HG03196 (cell line): ENCODE measurements around the gene RNF19B.
"Not testable (repeated sequence)": the region's sequence is repeated elsewhere in the genome, so short reads cannot be mapped to it uniquely, and the experiment has no call there.

ENCODE experiments used
- ATAC-seq: cut with Tn5 transposase; IDR thresholded peaks from one replicate; pipeline ENCODE4 v1.9.1; 2021; ENCODE audit not compliant: unreplicated experiment

Gene RNF19B

DNA sequence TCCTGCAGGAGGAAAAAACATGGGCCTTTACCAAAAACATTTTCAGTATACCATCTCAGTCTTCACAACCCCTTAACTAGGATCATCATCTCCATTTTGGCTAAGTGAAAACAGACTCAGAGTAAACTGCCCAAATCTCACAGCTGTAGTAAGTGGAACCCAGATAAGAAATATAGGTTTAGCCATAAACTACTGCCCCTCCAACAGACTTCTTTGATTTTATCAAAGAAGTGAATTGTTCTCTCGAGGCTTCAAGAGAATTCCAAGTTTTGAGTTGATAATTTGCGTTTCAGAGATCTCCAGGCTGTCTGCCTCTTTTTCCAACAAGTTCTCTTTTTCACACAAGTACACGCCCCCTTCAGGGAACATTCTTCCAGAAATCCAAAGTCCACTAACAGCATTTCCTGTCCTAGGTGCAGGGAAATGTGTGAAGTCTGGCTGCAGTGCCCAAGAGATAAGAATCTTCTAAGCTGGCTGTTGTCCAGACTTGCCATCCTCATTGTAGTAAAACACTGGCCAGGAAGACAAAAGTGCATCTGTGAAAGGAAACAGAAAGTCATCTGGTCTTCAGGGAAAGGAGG is 30.8 kb downstream of the RNF19B start:
- ATAC-seq = no peak

- ATAC-seq = no peak
Observed at GRCh38 chr1:32931760-32932159, 32.8 kb downstream of the RNF19B start.

GRCh38 chr1:32929366-32929765 is 35.2 kb downstream of the RNF19B start:
- ATAC-seq = no peak

- ATAC-seq = no peak
Observed at GRCh38 chr1:32928715-32929114, 35.9 kb downstream of the RNF19B start.

GRCh38 chr1:32928285-32928684 is 36.3 kb downstream of the RNF19B start:
- ATAC-seq = no peak

DNA sequence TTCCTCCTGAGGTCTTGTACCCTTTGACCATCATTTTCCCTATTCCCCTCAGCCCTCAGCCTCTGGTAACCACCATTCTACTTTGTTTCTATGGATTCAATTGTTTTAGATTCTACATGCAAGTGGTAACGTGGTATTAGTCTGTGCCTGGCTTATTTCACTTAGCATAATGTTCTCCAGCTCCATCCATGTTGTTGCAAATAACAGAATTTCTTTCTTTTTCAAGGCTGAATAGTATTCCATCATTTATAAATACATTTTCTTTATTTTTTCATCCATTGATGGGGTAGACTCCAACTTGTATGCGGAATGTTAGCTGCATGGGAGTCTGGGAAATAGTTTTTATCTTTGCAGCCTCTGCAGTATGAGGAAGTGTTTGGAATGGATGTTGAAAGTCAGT is 37.2 kb downstream of the RNF19B start:
- ATAC-seq = no peak

GRCh38 chr1:32926562-32926961 is 38.0 kb downstream of the RNF19B start:
- no peak for ATAC-seq

DNA sequence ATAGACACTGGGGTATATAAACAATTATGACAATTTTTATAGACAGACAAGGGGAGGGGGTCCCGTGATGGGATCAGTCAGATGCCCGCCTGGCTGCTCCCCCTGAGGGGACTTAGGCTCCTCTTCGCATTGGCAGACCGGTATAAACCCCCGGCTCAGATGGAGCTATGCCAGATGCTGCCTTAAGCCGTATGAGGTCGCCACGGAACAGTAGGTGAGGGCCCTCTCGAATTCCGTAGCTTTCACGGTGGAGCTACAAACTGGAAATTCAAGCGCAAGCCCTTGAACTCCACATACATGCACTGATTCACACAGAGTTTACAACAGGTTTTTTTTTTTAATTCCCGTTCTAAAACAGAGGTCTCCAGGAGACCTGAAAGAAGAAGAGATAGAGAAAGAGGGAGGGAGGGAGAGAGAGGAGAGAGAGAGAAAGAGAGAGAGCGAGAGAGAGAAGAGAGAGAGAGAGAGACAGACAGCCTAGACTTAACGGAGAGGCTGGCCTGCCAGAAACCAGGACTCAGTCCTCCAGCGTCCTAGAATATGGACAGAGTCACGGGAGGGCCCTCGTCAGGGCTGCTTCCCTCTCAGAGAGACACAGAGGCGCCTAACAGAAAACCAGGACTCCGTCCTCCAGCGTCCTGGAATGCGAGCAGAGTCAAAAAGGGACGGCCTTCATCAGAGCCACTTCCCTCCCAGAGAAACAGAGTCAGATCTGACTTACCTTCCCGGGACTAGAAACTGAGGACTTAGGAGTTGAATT is 39.0 kb downstream of the RNF19B start:
- ATAC-seq = no peak

GRCh38 chr1:32924881-32925344 is 39.7 kb downstream of the RNF19B start:
- ATAC-seq = no peak

DNA sequence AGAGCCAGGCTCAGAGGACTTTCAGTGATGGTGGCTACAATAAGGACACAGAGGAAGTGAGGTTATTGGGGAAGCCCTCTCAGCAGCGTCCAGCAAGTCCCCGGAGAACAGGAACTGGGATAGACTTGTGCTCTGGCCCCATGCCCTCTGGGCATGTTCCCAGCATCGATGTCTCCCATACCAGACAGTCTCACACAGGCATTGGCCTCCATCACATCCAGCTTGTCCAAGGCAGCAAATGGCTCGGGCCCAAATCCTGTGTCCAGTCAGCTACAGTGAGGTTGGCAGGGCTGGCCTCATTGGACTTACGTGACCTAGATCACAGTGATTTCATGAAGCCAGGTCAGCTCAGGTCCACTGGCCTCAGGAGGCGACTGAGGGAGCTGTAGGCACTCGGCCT is 43.8 kb downstream of the RNF19B start:
- ATAC-seq = no peak

DNA sequence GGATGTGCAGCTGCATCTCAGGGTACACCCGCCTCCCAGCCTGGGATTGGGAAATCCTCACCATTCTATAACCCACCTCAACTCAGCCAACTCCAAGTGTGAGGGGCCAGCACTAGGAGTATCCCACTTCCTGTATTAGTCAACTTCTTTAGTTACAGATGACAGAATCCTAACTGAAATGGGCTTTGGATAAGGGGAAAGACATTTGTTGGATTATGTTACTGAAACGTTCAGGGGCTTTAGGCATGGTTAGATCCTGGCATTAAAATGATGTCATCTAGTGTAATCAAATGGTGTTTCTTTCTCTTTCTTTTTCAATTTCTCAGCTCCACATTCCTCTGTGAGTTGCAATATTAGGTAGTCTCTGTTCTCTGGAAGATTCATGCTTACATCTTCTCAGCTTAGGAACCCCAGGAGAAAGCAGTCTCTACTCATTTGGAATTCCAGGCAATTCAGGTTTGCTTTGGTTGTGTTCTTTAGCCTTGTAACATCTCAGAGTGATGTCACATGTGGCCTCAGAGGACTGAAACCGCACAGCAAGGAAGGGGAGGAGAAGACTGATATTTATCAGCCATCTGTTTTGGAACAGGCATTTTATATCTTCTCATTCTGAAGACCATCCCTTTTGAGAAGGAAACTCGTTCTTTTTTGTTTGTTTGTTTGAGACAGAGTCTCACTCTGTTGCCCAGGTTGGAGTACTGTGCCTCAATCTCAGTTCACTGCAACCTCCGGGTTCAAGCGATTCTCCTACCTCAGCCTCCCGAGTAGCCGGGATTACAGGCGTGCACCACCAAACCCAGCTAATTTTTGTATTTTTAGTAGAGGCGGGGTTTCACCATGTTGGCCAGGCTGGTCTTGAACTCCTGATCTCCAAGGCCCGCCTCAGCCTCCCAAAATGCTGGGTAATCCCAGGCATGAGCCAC is 44.5 kb downstream of the RNF19B start:
- ATAC-seq = no peak

DNA sequence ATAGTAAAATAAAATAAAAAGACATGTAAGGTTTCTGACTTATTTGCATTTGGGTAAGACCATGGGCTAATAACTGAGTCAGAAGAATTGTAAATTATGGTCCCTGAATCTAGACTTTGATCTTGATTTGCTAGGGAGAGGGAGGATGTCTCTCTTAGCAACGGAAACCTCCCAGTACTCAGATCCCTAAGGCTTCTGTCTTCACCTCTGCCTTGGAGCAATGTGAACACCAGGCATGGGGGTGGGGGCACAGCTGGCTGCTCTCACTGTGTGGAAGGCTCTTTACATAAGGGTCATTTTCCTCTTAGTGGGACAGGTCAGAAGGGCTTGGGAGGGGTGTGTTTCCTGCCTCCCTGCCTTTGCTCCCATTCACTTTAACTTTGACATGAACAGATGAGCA is 46.4 kb downstream of the RNF19B start:
- ATAC-seq = no peak

- no peak for ATAC-seq
Observed at GRCh38 chr1:32917521-32917920, 47.1 kb downstream of the RNF19B start.

DNA sequence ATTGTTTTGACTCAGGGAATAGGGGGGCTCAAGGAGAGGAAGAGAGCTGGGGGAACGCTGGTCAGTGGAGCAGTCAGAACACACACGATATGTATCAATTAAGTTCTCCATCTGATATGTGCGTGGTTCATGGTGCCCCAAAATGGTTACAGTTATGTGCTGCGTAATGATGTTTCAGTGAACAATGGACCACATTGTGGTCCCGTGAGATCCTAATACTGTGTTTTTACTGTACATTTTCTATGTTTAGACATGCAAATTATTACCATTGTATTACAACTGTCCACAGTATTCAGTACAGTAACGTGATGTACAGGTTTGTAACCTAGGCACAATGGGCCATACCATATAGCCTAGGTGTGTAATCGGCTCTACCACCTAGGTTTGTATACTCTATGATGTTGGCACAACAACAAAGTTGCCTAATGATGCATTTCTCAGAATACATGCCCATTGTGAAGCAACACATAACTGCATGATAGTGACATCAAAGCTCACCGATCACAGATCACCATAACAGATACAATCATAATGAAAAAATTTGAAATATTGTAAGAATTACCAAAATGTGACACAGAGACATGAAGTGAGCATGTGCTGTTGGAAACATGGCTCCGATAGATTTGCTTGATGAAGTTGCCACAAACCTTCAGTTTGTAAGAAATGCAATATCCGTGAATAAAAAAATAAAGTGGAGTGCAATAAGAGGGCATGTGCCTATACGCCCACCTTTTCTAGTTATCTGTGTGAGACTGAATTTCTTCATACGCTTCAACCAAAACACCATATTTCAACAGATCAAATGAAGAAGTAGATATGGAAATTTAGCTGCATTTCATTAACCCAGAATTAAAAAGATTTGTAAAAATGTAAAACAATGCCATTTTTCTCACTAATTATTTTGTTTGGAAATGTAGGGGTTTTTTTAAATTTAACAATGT is 48.6 kb downstream of the RNF19B start:
- ATAC-seq = no peak

DNA sequence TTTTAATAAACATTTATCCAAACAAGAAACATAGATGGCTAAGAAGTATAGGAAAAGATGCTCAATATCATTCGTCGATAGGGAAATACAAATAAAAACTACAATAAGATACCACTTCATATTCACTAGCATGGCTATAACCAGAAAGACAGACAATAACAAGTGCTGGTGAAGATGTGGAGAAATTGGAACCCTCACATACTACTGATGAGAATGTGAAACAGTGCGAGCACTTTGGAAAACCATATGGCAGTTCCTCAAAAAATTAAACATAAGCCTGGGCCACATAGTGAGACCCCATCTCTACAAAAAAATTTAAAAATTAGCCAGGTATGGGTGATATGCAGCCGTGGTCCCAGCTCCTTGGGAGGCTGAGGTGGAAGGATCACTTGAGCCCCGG is 54.3 kb downstream of the RNF19B start:
- ATAC-seq = no peak

GRCh38 chr1:32907435-32907834 is 57.2 kb downstream of the RNF19B start:
- no peak for ATAC-seq

DNA sequence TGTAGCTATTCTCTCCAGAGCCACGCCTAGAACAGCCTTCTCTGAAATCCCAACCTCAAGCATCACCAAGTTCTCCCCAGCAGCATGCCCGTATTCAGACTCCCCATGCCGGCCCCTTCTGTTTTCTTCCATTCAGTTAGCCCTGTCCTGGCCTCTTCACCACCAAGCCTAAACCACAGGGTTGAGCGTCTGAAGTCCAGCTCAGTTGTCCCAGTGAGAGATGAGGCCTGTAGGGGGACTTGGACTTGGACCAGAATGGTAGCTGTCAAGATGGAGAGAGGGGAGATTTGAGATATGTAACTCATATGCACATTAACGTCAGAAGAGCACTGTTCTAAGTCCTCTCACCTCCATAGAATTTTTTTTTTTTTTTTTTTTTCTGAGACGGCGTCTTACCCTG is 58.0 kb downstream of the RNF19B start:
- ATAC-seq = no peak

DNA sequence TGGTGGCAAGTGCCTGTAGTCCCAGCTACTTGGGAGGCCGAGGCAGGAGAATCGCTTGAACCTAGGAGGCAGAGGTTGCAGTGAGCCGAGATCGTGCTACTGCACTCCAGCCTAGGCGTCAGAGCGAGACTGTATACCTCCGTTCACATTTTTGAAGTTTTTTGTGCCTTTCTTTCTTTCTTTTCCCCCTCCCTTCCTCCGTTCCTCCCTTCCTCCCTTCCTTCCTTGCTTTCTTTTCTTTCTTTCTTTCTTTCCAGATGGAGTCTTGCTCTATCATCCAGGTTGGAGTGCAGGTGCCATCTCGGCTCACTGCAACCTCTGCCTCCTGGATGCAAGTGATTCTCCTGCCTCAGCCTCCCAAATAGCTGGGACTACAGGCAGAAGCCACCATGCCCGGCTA is 59.0 kb downstream of the RNF19B start:
- not testable (repeated sequence) for ATAC-seq

DNA sequence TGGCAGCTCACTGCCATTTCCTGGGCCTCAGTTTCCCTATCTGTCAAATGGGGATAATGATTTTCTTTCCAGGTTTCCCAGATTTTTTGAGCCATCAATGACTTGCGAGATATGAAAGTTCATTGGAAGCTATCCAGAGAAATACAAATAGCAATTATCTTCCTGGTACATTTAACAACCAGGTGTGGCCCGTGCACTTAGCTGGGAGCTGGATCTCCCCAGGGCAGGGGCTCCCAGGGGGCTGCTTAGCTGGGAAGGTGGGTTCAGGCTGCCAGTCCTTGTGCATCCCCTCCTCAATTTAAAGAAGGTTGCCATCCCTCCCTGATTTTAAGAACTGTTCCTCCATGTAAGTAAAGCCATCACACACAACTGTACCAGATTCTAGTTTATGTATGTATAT is 59.8 kb downstream of the RNF19B start:
- no peak for ATAC-seq

- ATAC-seq = no peak
Observed at GRCh38 chr1:32903991-32904785, 60.4 kb downstream of the RNF19B start.
